Skeletal muscle tissue (tissue), 4 donors: ENCODE measurements around the gene ANKRD28. TPM values are rescaled to one million over a fixed set of nuclear protein-coding genes. Genes with fewer than 3 reads are reported as not detected.
A peak's percentile ranks its signal among the peaks of the same experiment; 100 is the strongest.

Source experiments
- H3K27ac ChIP-seq: one replicate; pipeline ENCODE4 v1.7.0; 2013; ENCODE audit warnings: mild to moderate bottlenecking, low read depth, low read length, inconsistent platforms
- H3K27me3 ChIP-seq, 3 donors: one replicate each; pipeline ENCODE4 v1.7.0; 2013; ENCODE audit warnings: low read length in 3 of 3; ENCODE audit not compliant: control insufficient read depth in 3 of 3, insufficient read depth in 3 of 3
- H3K36me3 ChIP-seq, 3 donors: one replicate each; pipeline ENCODE4 v1.7.0; 2013; ENCODE audit warnings: low read length in 3 of 3; ENCODE audit not compliant: control insufficient read depth in 3 of 3, insufficient read depth in 3 of 3
- H3K4me1 ChIP-seq, 3 donors: one replicate each; pipeline ENCODE4 v1.7.0; 2013; ENCODE audit warnings: low read length in 3 of 3, mild to moderate bottlenecking in 3 of 3; ENCODE audit not compliant: control insufficient read depth in 3 of 3, insufficient read depth in 3 of 3
- H3K4me3 ChIP-seq, 3 donors: one replicate each; pipeline ENCODE4 v1.7.0; 2013; ENCODE audit warnings: low read length in 3 of 3
- H3K9ac ChIP-seq, 3 donors: one replicate each; pipeline ENCODE4 v1.7.0; 2013; ENCODE audit warnings: low read length in 3 of 3, mild to moderate bottlenecking in 3 of 3, moderate library complexity in 2 of 3, low read depth in 1 of 3
- H3K9me3 ChIP-seq, 3 donors: one replicate each; pipeline ENCODE4 v1.7.0; 2013; ENCODE audit warnings: low read length in 3 of 3; ENCODE audit not compliant: control insufficient read depth in 3 of 3
- total RNA-seq: library from RNA; depleted of rRNA; stranded (reverse); fragments of >200 nt; gene quantifications from one replicate; pipeline ENCODE4 v1.2.3, GENCODE V29; 2014
- donor health status: Osteomylitis.

Gene ANKRD28
- total RNA-seq, 1 donor from 2014 or later, result 43.8 TPM

- Histone ChIP-seq H3K4me1 (peaks cover 0 to 5% (median 2%) of the 10 kb centered on the region in 3 donors), H3K9me3 (no peaks in the 10 kb centered on the region), H3K36me3 (no peaks in the 10 kb centered on the region), H3K27ac (no peak overlapping the region), H3K4me3 (peak overlapping the region in 1 of 3 donors; percentile 3), H3K27me3 (no peaks in the 10 kb centered on the region), H3K9ac (no peak overlapping the region)
Measured at GRCh38 chr3:15805756-15806266, 8.0 kb upstream of the ANKRD28 start.

- Histone ChIP-seq H3K36me3 (no peaks in the 10 kb centered on the region), H3K9ac (no peak overlapping the region), H3K9me3 (no peaks in the 10 kb centered on the region), H3K4me3 (no peak overlapping the region), H3K27me3 (no peaks in the 10 kb centered on the region), H3K4me1 (peaks cover 0 to 5% (median 2%) of the 10 kb centered on the region in 3 donors), H3K27ac (no peak overlapping the region)
Measured at GRCh38 chr3:15804553-15805095, 6.8 kb upstream of the ANKRD28 start.

DNA sequence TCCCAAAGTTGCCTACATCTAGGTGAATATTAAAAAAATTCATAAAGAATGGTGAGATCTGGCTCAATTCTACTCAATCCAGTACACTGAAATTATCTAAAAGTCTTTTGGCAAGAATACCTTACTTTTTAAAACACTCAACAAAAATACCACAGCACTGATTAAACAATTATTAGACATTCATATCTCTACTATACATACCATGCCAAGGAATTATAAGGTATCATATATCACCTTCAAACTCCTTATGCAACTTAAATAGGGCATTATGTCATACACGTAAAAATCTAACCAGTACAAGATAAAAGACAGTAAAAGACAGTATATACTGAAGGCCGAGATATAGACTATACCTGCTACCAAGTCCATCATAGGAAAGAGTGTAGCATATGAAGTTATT lies 6.1 kb upstream of the ANKRD28 start:
- Histone ChIP-seq H3K27me3 (no peaks in the 10 kb centered on the region), H3K4me3 (no peak overlapping the region), H3K27ac (no peak overlapping the region), H3K36me3 (no peaks in the 10 kb centered on the region), H3K9ac (no peak overlapping the region), H3K4me1 (peaks cover 0 to 5% (median 0%) of the 10 kb centered on the region in 3 donors), H3K9me3 (no peaks in the 10 kb centered on the region)

- H3K4me3 ChIP-seq, result no peak overlapping the region
- H3K27ac ChIP-seq, result no peak overlapping the region
- H3K27me3 ChIP-seq, result no peaks in the 10 kb centered on the region
- no peaks in the 10 kb centered on the region for H3K36me3 ChIP-seq
- H3K9me3 ChIP-seq, result no peaks in the 10 kb centered on the region
- H3K4me1 ChIP-seq, result peaks cover 0 to 5% (median 0%) of the 10 kb centered on the region in 3 donors
- H3K9ac ChIP-seq, result no peak overlapping the region
Measured at GRCh38 chr3:15801298-15801697, 3.5 kb upstream of the ANKRD28 start.

DNA sequence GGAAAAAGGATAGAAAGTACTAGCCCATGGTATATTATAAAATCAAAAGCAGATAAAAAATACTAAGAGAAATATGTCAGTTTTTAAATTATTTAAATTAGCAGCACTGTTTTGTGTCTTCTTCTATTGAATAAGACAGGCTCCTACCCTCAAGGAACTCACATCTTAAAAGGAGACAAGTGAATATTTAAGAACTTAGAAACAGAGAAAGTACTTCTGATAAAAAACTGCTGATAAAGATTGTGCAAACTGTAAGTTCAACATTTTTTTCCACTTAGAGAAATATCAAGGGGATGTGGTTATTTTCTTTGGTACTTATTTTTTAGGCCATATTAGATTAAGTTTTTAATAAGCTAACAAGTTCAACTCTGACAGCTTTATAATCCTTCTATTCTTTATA lies 3.0 kb upstream of the ANKRD28 start:
- Histone ChIP-seq H3K9me3 (no peaks in the 10 kb centered on the region), H3K4me1 (peaks cover 0 to 5% (median 0%) of the 10 kb centered on the region in 3 donors), H3K4me3 (no peak overlapping the region), H3K9ac (no peak overlapping the region), H3K27me3 (no peaks in the 10 kb centered on the region), H3K27ac (no peak overlapping the region), H3K36me3 (no peaks in the 10 kb centered on the region)

DNA sequence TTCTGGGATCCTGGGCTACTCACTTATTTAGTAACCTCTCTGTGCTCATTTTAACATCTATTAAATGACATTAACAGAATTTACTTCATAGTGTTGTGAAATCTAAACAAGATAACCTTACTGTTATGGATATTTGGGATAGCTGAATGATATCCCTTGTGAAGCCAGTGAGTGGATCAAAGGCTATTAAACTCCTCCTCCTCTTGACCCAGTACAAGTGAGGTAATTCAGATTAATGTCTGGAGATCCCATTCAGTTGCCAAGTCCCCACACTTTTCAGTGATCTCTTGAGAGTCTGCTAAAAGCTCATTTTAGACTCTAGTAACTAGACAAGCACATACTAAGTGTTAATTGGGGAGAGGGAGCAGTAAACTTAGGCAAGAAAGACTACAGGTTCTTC lies 2.5 kb upstream of the ANKRD28 start:
- Histone ChIP-seq H3K27ac (no peak overlapping the region), H3K4me1 (peaks cover 0 to 5% (median 0%) of the 10 kb centered on the region in 3 donors), H3K36me3 (no peaks in the 10 kb centered on the region), H3K9me3 (no peaks in the 10 kb centered on the region), H3K27me3 (no peaks in the 10 kb centered on the region), H3K4me3 (no peak overlapping the region), H3K9ac (no peak overlapping the region)

GRCh38 chr3:15798533-15799245 lies 910 bp upstream of the ANKRD28 start:
- peaks cover 0 to 4% (median 2%) of the 10 kb centered on the region in 3 donors for H3K4me1 ChIP-seq
- no peaks in the 10 kb centered on the region for H3K27me3 ChIP-seq
- H3K9ac ChIP-seq, result no peak overlapping the region
- no peak overlapping the region for H3K27ac ChIP-seq
- no peaks in the 10 kb centered on the region for H3K36me3 ChIP-seq
- no peaks in the 10 kb centered on the region for H3K9me3 ChIP-seq
- no peak overlapping the region for H3K4me3 ChIP-seq

DNA sequence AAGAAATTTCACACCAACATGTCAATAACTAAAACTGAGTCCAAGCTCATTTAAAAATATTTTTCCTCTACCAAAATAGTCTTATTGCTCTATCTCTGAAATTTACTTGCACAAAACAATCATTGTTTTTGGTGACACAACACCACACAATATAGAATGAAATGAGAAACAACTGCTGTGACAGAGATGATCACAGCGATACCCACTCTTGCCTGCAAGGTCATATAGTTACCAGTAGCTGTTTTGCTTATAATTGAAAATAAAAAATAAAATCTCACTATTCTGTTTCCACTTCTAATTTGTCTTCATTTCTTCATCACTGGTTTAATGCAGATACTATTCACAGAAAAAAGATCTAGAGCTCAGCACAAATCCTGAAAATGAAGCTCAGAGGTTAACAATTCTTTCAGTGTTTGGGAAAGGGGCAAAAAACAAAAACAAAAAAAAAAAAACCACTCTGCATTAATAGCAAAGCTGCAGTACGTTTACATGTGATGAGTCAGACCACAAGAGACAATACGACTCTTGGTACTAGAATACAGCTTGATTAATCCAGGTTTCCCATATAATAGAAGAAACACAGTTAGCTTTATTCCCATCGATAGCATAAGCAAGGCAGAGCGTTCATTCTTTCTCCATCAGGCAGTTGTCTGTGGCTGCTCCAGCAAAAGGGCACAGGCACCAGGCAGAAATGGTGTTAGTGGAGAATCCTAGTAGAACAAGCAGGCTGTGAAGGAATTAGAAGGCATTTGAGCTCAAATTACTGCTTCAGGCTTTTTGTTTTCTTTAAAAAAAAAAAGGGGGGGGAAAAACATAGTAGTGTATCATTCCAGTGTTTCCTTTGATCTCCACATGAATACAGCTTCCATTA lies 773 bp downstream of the ANKRD28 start:
- Histone ChIP-seq H3K36me3 (no peaks in the 10 kb centered on the region), H3K27ac (peak overlapping the region; percentile 88), H3K9ac (peak overlapping the region; percentile 70 to 85 (median 71)), H3K27me3 (no peaks in the 10 kb centered on the region), H3K9me3 (no peaks in the 10 kb centered on the region), H3K4me1 (peaks cover 2 to 4% (median 4%) of the 10 kb centered on the region in 3 donors), H3K4me3 (peak overlapping the region; percentile 67 to 83 (median 76))

DNA sequence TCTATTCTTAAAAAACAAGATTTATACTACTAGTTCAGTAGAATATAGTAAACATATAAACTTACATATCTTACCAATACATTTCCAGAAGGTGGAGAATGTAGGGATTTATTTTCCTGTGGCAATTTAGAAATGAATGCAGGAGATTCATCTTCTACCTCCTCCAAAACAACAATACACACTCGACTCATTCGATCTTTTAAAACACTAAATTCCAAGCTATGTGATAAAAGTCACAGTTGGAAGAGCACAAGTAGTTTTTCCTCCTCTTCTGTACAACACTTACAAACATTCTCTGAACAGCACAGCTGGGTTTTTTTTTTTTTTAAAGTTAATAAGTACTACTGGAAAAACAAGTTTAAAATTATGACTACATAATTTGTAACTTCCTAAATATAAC lies 1.4 kb downstream of the ANKRD28 start:
- Histone ChIP-seq H3K4me1 (peaks cover 2 to 6% (median 4%) of the 10 kb centered on the region in 3 donors), H3K36me3 (no peaks in the 10 kb centered on the region), H3K27ac (peak overlapping the region; percentile 88), H3K9ac (peak overlapping the region; percentile 70 to 85 (median 71)), H3K9me3 (no peaks in the 10 kb centered on the region), H3K27me3 (no peaks in the 10 kb centered on the region), H3K4me3 (peak overlapping the region; percentile 67 to 83 (median 76))
